Ishikawa (cell line): ENCODE data around the gene CHD9.

Experiments used
- CEBPB ChIP-seq: IDR thresholded peaks from 2 replicates; pipeline ENCODE4 v1.6.1; 2012
- CREB1 ChIP-seq: IDR thresholded peaks from 2 replicates; pipeline ENCODE4 v1.6.1; 2012; ENCODE audit warnings: low read depth
- EGR1 ChIP-seq: IDR thresholded peaks from 2 replicates; pipeline ENCODE4 v1.6.1; 2012
- EP300 ChIP-seq: IDR thresholded peaks from 2 replicates; pipeline ENCODE4 v1.6.1; 2012; ENCODE audit warnings: borderline replicate concordance
- FOXM1 ChIP-seq: IDR thresholded peaks from 2 replicates; pipeline ENCODE4 v1.6.1; 2012; ENCODE audit warnings: low read depth, borderline replicate concordance
- MAX ChIP-seq: IDR thresholded peaks from 2 replicates; pipeline ENCODE4 v1.6.1; 2012
- NFIC ChIP-seq: IDR thresholded peaks from 2 replicates; pipeline ENCODE4 v1.6.1; 2012
- RAD21 ChIP-seq: IDR thresholded peaks from 2 replicates; pipeline ENCODE4 v1.6.1; 2012; ENCODE audit warnings: low read depth
- REST ChIP-seq: IDR thresholded peaks from 2 replicates; pipeline ENCODE4 v1.6.1; 2012; ENCODE audit warnings: low read depth, mild to moderate bottlenecking
- TAF1 ChIP-seq: IDR thresholded peaks from 2 replicates; pipeline ENCODE4 v1.6.1; 2012; ENCODE audit warnings: low read depth, mild to moderate bottlenecking
- TCF12 ChIP-seq: IDR thresholded peaks from 2 replicates; pipeline ENCODE4 v1.6.1; 2012; ENCODE audit warnings: low read depth
- TEAD4 ChIP-seq: IDR thresholded peaks from 2 replicates; pipeline ENCODE4 v1.6.1; 2012
- YY1 ChIP-seq: IDR thresholded peaks from 2 replicates; pipeline ENCODE4 v1.6.1; 2012; ENCODE audit warnings: low read depth
- ZBTB7A ChIP-seq: IDR thresholded peaks from 2 replicates; pipeline ENCODE4 v1.6.1; 2012; ENCODE audit warnings: low read depth
- TF ChIP-seq, protein P1 (sequence below): IDR thresholded peaks from 2 replicates; pipeline ENCODE4 v1.6.1; 2012

CHD9 gene

DNA sequence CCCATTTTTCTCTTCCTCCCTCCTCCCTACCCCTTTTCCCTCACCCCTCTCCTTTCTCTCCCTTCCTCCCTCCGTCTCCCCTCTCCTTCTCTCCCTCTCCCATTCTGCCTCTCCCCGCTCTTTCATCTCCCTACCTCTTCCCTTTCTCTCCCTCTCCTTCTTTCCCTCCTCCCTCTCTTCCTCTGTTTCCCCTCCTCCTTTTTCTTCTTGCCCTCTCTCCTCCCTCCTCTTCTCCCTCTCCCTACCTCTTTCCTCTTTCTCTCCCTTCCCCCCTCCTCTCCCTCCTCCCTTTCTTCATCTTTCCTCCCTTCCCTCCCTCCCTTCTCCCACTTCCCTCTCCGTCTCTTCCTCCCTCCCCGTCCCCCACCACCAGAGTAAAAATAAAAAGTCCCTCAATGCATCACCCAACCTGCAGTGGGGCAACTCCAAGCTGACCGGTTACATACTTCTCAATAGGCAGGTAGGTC, 12.5 kb upstream of the CHD9 start:
- TF ChIP-seq MAX (no peak), ZBTB7A (no peak), YY1 (no peak), CREB1 (no peak), EGR1 (no peak), TEAD4 (no peak), TCF12 (no peak), TAF1 (no peak), CEBPB (no peak), REST (no peak), RAD21 (no peak), NFIC (no peak), EP300 (no peak), FOXM1 (no peak)
- TF ChIP-seq, protein P1, sequence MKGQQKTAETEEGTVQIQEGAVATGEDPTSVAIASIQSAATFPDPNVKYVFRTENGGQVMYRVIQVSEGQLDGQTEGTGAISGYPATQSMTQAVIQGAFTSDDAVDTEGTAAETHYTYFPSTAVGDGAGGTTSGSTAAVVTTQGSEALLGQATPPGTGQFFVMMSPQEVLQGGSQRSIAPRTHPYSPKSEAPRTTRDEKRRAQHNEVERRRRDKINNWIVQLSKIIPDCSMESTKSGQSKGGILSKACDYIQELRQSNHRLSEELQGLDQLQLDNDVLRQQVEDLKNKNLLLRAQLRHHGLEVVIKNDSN, result no peak

GRCh38 chr16:53043428-53043831, 11.4 kb upstream of the CHD9 start:
- no peak for TF ChIP-seq FOXM1
- no peak for TF ChIP-seq MAX
- TF ChIP-seq NFIC, result no peak
- no peak for TF ChIP-seq EP300
- no peak for TF ChIP-seq REST
- TF ChIP-seq, protein P1, result no peak
- TF ChIP-seq CEBPB, result no peak
- TF ChIP-seq CREB1, result no peak
- no peak for TF ChIP-seq RAD21
- no peak for TF ChIP-seq TAF1
- TF ChIP-seq ZBTB7A, result no peak
- no peak for TF ChIP-seq TEAD4
- no peak for TF ChIP-seq EGR1
- no peak for TF ChIP-seq YY1

- no peak for TF ChIP-seq EGR1
- TF ChIP-seq, protein P1, result 0 out of 2 replicates have a peak, but pooled peaks have one; percentile 32
- peak; percentile 50 for TF ChIP-seq TEAD4
- no peak for TF ChIP-seq REST
- TF ChIP-seq TAF1, result no peak
- TF ChIP-seq RAD21, result no peak
- peak; percentile 87 for TF ChIP-seq TCF12
- peak; percentile 91 for TF ChIP-seq NFIC
- TF ChIP-seq FOXM1, result peak; percentile 41; the same call in 1 of the 2 replicates
- no peak for TF ChIP-seq MAX
- no peak for TF ChIP-seq YY1
- no peak for TF ChIP-seq CEBPB
- TF ChIP-seq EP300, result peak; percentile 82; the same call in 1 of the 2 replicates
Measured at GRCh38 chr16:53043986-53044601, 10.7 kb upstream of the CHD9 start.
